Activated CD4-positive, CD25-positive, alpha-beta regulatory T cell treated with anti-CD3 and anti-CD28 coated beads, Interleukin-2, amount 50 U/mL, for 24 hours (primary cell): ENCODE measurements around the gene WRNIP1.

Experiments
- ATAC-seq, 2 donors: fragments of 150-1000 bp; cut with Tn5 transposase; one replicate each; pipeline ENCODE4 v1.10.0; 2021; ENCODE audit warnings: mild to moderate bottlenecking in 1 of 2, moderate library complexity in 1 of 2

The WRNIP1 gene

GRCh38 chr6:2809015-2809414 lies 43.8 kb downstream of the WRNIP1 start:
- no peak for ATAC-seq

- peak; percentile 33 to 56 for ATAC-seq
These were observed 45.0 kb downstream of the WRNIP1 start for GRCh38 chr6:2810092-2810671.

- ATAC-seq, result no peak
These were observed 47.5 kb downstream of the WRNIP1 start for GRCh38 chr6:2812695-2813094.

- ATAC-seq, result no peak
These were observed 51.0 kb downstream of the WRNIP1 start for GRCh38 chr6:2816158-2816557.

GRCh38 chr6:2817903-2818443 lies 52.8 kb downstream of the WRNIP1 start:
- no peak for ATAC-seq

- no peak for ATAC-seq
These were observed 53.4 kb downstream of the WRNIP1 start for GRCh38 chr6:2818593-2818992.

GRCh38 chr6:2819115-2819514 lies 53.9 kb downstream of the WRNIP1 start:
- no peak for ATAC-seq

- ATAC-seq, result no peak
These were observed 54.8 kb downstream of the WRNIP1 start for GRCh38 chr6:2819978-2820377.

- ATAC-seq, result no peak
These were observed 55.2 kb downstream of the WRNIP1 start for GRCh38 chr6:2820415-2820814.

- ATAC-seq, result no peak
These were observed 56.4 kb downstream of the WRNIP1 start for GRCh38 chr6:2821554-2821953.

GRCh38 chr6:2823104-2823850 lies 58.1 kb downstream of the WRNIP1 start:
- no peak for ATAC-seq

- ATAC-seq, result no peak
These were observed 60.9 kb downstream of the WRNIP1 start for GRCh38 chr6:2826131-2826530.

GRCh38 chr6:2827142-2827541 lies 61.9 kb downstream of the WRNIP1 start:
- no peak for ATAC-seq

- ATAC-seq, result no peak
These were observed 63.4 kb downstream of the WRNIP1 start for GRCh38 chr6:2828629-2829028.

GRCh38 chr6:2829253-2829652 lies 64.1 kb downstream of the WRNIP1 start:
- no peak for ATAC-seq

- no peak for ATAC-seq
These were observed 65.0 kb downstream of the WRNIP1 start for GRCh38 chr6:2830183-2830582.

- no peak for ATAC-seq
These were observed 66.2 kb downstream of the WRNIP1 start for GRCh38 chr6:2831392-2831791.

GRCh38 chr6:2834262-2834661 lies 69.1 kb downstream of the WRNIP1 start:
- no peak for ATAC-seq
